ENCODE data around the gene MTAP. TPM values are rescaled to one million over a fixed set of nuclear protein-coding genes. Genes with fewer than 3 reads are reported as not detected.

The MTAP gene
- total RNA-seq, 1 donor from 2014 or later, result 90.0 TPM

- TF ChIP-seq CTCF (IDR thresholded peaks at IDR 0.05; ENCODE audit: unreplicated experiment), result no peak
- no peak overlapping the region for H3K27ac Mint-ChIP-seq
- no peak overlapping the region for H3K4me3 Mint-ChIP-seq
- no peak for DNase-seq (ENCODE audit: low spot score in 2 of 2, unreplicated experiment in 2 of 2)
- peaks cover 39% of the 10 kb centered on the region for H3K36me3 Mint-ChIP-seq
- H3K4me1 Mint-ChIP-seq, result no peaks in the 10 kb centered on the region
- H3K27me3 Mint-ChIP-seq (ENCODE audit: low read depth), result no peaks in the 10 kb centered on the region
- peaks cover 32% of the 10 kb centered on the region for H3K9me3 Mint-ChIP-seq
Measured at GRCh38 chr9:21872696-21873095, 70.3 kb downstream of the MTAP start.

GRCh38 chr9:21873540-21874221, 71.2 kb downstream of the MTAP start:
- no peak for DNase-seq (ENCODE audit: low spot score in 2 of 2, unreplicated experiment in 2 of 2)
- TF ChIP-seq CTCF (IDR thresholded peaks at IDR 0.05; ENCODE audit: unreplicated experiment), result no peak
- H3K27me3 Mint-ChIP-seq (ENCODE audit: low read depth), result no peaks in the 10 kb centered on the region

GRCh38 chr9:21875893-21876292, 73.5 kb downstream of the MTAP start:
- DNase-seq (ENCODE audit: low spot score in 2 of 2, unreplicated experiment in 2 of 2), result no peak
- H3K27me3 Mint-ChIP-seq (ENCODE audit: low read depth), result no peaks in the 10 kb centered on the region
- H3K27ac Mint-ChIP-seq, result no peak overlapping the region
- TF ChIP-seq CTCF (IDR thresholded peaks at IDR 0.05; ENCODE audit: unreplicated experiment), result no peak
- H3K4me3 Mint-ChIP-seq, result no peak overlapping the region
- peaks cover 66% of the 10 kb centered on the region for H3K36me3 Mint-ChIP-seq
- H3K4me1 Mint-ChIP-seq, result no peaks in the 10 kb centered on the region
- H3K9me3 Mint-ChIP-seq, result peaks cover 63% of the 10 kb centered on the region

More at GRCh38 chr9:21873540-21874221, 71.2 kb downstream of the MTAP start:
- no peak overlapping the region for H3K4me3 Mint-ChIP-seq
- no peaks in the 10 kb centered on the region for H3K4me1 Mint-ChIP-seq
- H3K9me3 Mint-ChIP-seq, result peaks cover 42% of the 10 kb centered on the region
- peaks cover 46% of the 10 kb centered on the region for H3K36me3 Mint-ChIP-seq
- H3K27ac Mint-ChIP-seq, result no peak overlapping the region

GRCh38 chr9:21883642-21884041, 81.2 kb downstream of the MTAP start:
- Mint-ChIP-seq H3K4me1 (no peaks in the 10 kb centered on the region), H3K27me3 (ENCODE audit: low read depth) (no peaks in the 10 kb centered on the region), H3K9me3 (peaks cover 61% of the 10 kb centered on the region), H3K36me3 (peaks cover 60% of the 10 kb centered on the region), H3K4me3 (no peak overlapping the region), H3K27ac (no peak overlapping the region)
- DNase-seq (ENCODE audit: low spot score in 2 of 2, unreplicated experiment in 2 of 2), result no peak
- no peak for TF ChIP-seq CTCF (IDR thresholded peaks at IDR 0.05; ENCODE audit: unreplicated experiment)

- Mint-ChIP-seq H3K4me1 (no peaks in the 10 kb centered on the region), H3K9me3 (peaks cover 86% of the 10 kb centered on the region), H3K36me3 (peaks cover 86% of the 10 kb centered on the region), H3K4me3 (no peak overlapping the region), H3K27ac (no peak overlapping the region), H3K27me3 (ENCODE audit: low read depth) (no peaks in the 10 kb centered on the region)
- DNase-seq (ENCODE audit: low spot score in 2 of 2, unreplicated experiment in 2 of 2), result no peak
- no peak for TF ChIP-seq CTCF (IDR thresholded peaks at IDR 0.05; ENCODE audit: unreplicated experiment)
Measured at GRCh38 chr9:21889673-21890072, 87.2 kb downstream of the MTAP start.

Measured in mesothelial cell of epicardium (in vitro differentiated cells).